NCI-H2107 (cell line): ENCODE measurements around the gene MBD3.

ENCODE experiments used
- DNase-seq: peaks from one replicate; lab custom pipeline; 2025; lab: John Stamatoyannopoulos, UW

The MBD3 gene

GRCh38 chr19:1571358-1571757, 21.3 kb downstream of the MBD3 start:
- no peak for DNase-seq

GRCh38 chr19:1570836-1571235, 21.8 kb downstream of the MBD3 start:
- DNase-seq = no peak

GRCh38 chr19:1569997-1570396, 22.7 kb downstream of the MBD3 start:
- DNase-seq = no peak

- DNase-seq = peak; percentile 27
Observed at GRCh38 chr19:1568320-1569019, 24.2 kb downstream of the MBD3 start, which contains the start of gene MEX3D. MEX3D (minus strand) TSS chr19:1568325; CDS start chr19:1568058, 267 bp downstream.

- no peak for DNase-seq
Observed at GRCh38 chr19:1567848-1568227, 24.8 kb downstream of the MBD3 start.

- DNase-seq = no peak
Observed at GRCh38 chr19:1567116-1567847, 25.4 kb downstream of the MBD3 start.

GRCh38 chr19:1566392-1567115, 26.1 kb downstream of the MBD3 start:
- DNase-seq = no peak

GRCh38 chr19:1563251-1563650, 29.4 kb downstream of the MBD3 start:
- no peak for DNase-seq

GRCh38 chr19:1561236-1561842, 31.3 kb downstream of the MBD3 start:
- DNase-seq = no peak

- no peak for DNase-seq
Observed at GRCh38 chr19:1560286-1560882, 32.3 kb downstream of the MBD3 start.

- DNase-seq = no peak
Observed at GRCh38 chr19:1558552-1558951, 34.1 kb downstream of the MBD3 start.

GRCh38 chr19:1556390-1557070, 36.1 kb downstream of the MBD3 start:
- no peak for DNase-seq

GRCh38 chr19:1555487-1556389, 36.9 kb downstream of the MBD3 start:
- DNase-seq = no peak

- DNase-seq = no peak
Observed at GRCh38 chr19:1554968-1555367, 37.7 kb downstream of the MBD3 start.

GRCh38 chr19:1553415-1553814, 39.2 kb downstream of the MBD3 start:
- no peak for DNase-seq

GRCh38 chr19:1551068-1552040, 41.3 kb downstream of the MBD3 start:
- no peak for DNase-seq

GRCh38 chr19:1549332-1549945, 43.2 kb downstream of the MBD3 start:
- DNase-seq = no peak

GRCh38 chr19:1540365-1540925, 52.2 kb downstream of the MBD3 start:
- DNase-seq = no peak
